Measurements from ENCODE around the gene CLCN5.

Gene CLCN5

GRCh38 chrX:49992853-49993252 is 70.5 kb downstream of the CLCN5 start:
- Histone ChIP-seq H3K9me3 (no peaks in the 10 kb centered on the region), H3K27ac (no peak overlapping the region), H3K9ac (no peak overlapping the region), H3K4me3 (no peak overlapping the region), H3K36me3 (no peaks in the 10 kb centered on the region), H4K20me1 (0 out of 2 replicates have a peak, but pooled peaks cover 5% of the 10 kb centered on the region), H3K4me1 (no peaks in the 10 kb centered on the region), H3K4me2 (no peak overlapping the region), H3K27me3 (peaks cover 94% of the 10 kb centered on the region)
- no peak for TF ChIP-seq Cebpa-rat (IDR thresholded peaks at IDR 0.05)

- no peaks in the 10 kb centered on the region for H3K36me3 ChIP-seq
- peaks cover 94% of the 10 kb centered on the region for H3K27me3 ChIP-seq
- H3K4me1 ChIP-seq = no peaks in the 10 kb centered on the region
- H3K9me3 ChIP-seq = no peaks in the 10 kb centered on the region
- no peak overlapping the region for H3K4me2 ChIP-seq
- 0 out of 2 replicates have a peak, but pooled peaks cover 4% of the 10 kb centered on the region for H4K20me1 ChIP-seq
- no peak for TF ChIP-seq Cebpa-rat (IDR thresholded peaks at IDR 0.05)
- no peak overlapping the region for H3K27ac ChIP-seq
- no peak overlapping the region for H3K4me3 ChIP-seq
- no peak overlapping the region for H3K9ac ChIP-seq
These were observed 71.3 kb downstream of the CLCN5 start for GRCh38 chrX:49993661-49994060.

GRCh38 chrX:49995107-49995731 is 72.8 kb downstream of the CLCN5 start:
- no peak overlapping the region for H3K4me2 ChIP-seq
- 0 out of 2 replicates have a peak, but pooled peaks cover 4% of the 10 kb centered on the region for H4K20me1 ChIP-seq
- H3K4me1 ChIP-seq = no peaks in the 10 kb centered on the region
- H3K36me3 ChIP-seq = no peaks in the 10 kb centered on the region
- H3K27ac ChIP-seq = no peak overlapping the region
- no peak for TF ChIP-seq Cebpa-rat (IDR thresholded peaks at IDR 0.05)
- no peaks in the 10 kb centered on the region for H3K9me3 ChIP-seq
- no peak overlapping the region for H3K4me3 ChIP-seq
- H3K9ac ChIP-seq = no peak overlapping the region
- peaks cover 96% of the 10 kb centered on the region for H3K27me3 ChIP-seq

GRCh38 chrX:49995795-49996455 is 73.5 kb downstream of the CLCN5 start:
- Histone ChIP-seq H4K20me1 (0 out of 2 replicates have a peak, but pooled peaks cover 4% of the 10 kb centered on the region), H3K4me3 (no peak overlapping the region), H3K9ac (no peak overlapping the region), H3K4me1 (no peaks in the 10 kb centered on the region), H3K4me2 (no peak overlapping the region), H3K27me3 (peaks cover 96% of the 10 kb centered on the region), H3K27ac (no peak overlapping the region), H3K9me3 (no peaks in the 10 kb centered on the region), H3K36me3 (no peaks in the 10 kb centered on the region)
- TF ChIP-seq Cebpa-rat (IDR thresholded peaks at IDR 0.05) = no peak

- H4K20me1 ChIP-seq = 0 out of 2 replicates have a peak, but pooled peaks cover 4% of the 10 kb centered on the region
- TF ChIP-seq Cebpa-rat (IDR thresholded peaks at IDR 0.05) = no peak
- H3K36me3 ChIP-seq = no peaks in the 10 kb centered on the region
- no peak overlapping the region for H3K27ac ChIP-seq
- peaks cover 94% of the 10 kb centered on the region for H3K27me3 ChIP-seq
- H3K4me2 ChIP-seq = no peak overlapping the region
- no peak overlapping the region for H3K9ac ChIP-seq
- no peak overlapping the region for H3K4me3 ChIP-seq
- H3K4me1 ChIP-seq = no peaks in the 10 kb centered on the region
- H3K9me3 ChIP-seq = no peaks in the 10 kb centered on the region
These were observed 74.1 kb downstream of the CLCN5 start for GRCh38 chrX:49996474-49996873.

GRCh38 chrX:49999087-49999486 is 76.7 kb downstream of the CLCN5 start:
- Histone ChIP-seq H3K36me3 (no peaks in the 10 kb centered on the region), H3K4me1 (no peaks in the 10 kb centered on the region), H3K9me3 (no peaks in the 10 kb centered on the region), H3K27ac (no peak overlapping the region), H3K9ac (no peak overlapping the region), H3K4me3 (no peak overlapping the region), H4K20me1 (peaks cover 10% of the 10 kb centered on the region; the same call in 1 of the 2 replicates), H3K27me3 (peaks cover 91% of the 10 kb centered on the region), H3K4me2 (no peak overlapping the region)
- TF ChIP-seq Cebpa-rat (IDR thresholded peaks at IDR 0.05) = no peak

- TF ChIP-seq Cebpa-rat (IDR thresholded peaks at IDR 0.05) = no peak
- no peak overlapping the region for H3K4me3 ChIP-seq
- H3K4me1 ChIP-seq = no peaks in the 10 kb centered on the region
- no peak overlapping the region for H3K27ac ChIP-seq
- peaks cover 10% of the 10 kb centered on the region; the same call in 1 of the 2 replicates for H4K20me1 ChIP-seq
- H3K4me2 ChIP-seq = no peak overlapping the region
- H3K9me3 ChIP-seq = no peaks in the 10 kb centered on the region
- H3K36me3 ChIP-seq = no peaks in the 10 kb centered on the region
- H3K9ac ChIP-seq = no peak overlapping the region
- H3K27me3 ChIP-seq = peaks cover 89% of the 10 kb centered on the region
These were observed 78.6 kb downstream of the CLCN5 start for GRCh38 chrX:50000937-50001542.

GRCh38 chrX:50002067-50002714 is 79.8 kb downstream of the CLCN5 start:
- Histone ChIP-seq H3K27ac (no peak overlapping the region), H3K4me3 (no peak overlapping the region), H3K9ac (no peak overlapping the region), H3K27me3 (peaks cover 89% of the 10 kb centered on the region), H3K36me3 (no peaks in the 10 kb centered on the region), H4K20me1 (peaks cover 6% of the 10 kb centered on the region; the same call in 1 of the 2 replicates), H3K9me3 (no peaks in the 10 kb centered on the region), H3K4me1 (no peaks in the 10 kb centered on the region), H3K4me2 (no peak overlapping the region)
- no peak for TF ChIP-seq Cebpa-rat (IDR thresholded peaks at IDR 0.05)

- no peak for TF ChIP-seq Cebpa-rat (IDR thresholded peaks at IDR 0.05)
- H3K9ac ChIP-seq = no peak overlapping the region
- H3K9me3 ChIP-seq = no peaks in the 10 kb centered on the region
- H3K27me3 ChIP-seq = peaks cover 89% of the 10 kb centered on the region
- H3K36me3 ChIP-seq = no peaks in the 10 kb centered on the region
- H3K4me2 ChIP-seq = no peak overlapping the region
- no peak overlapping the region for H3K27ac ChIP-seq
- H3K4me3 ChIP-seq = no peak overlapping the region
- H3K4me1 ChIP-seq = no peaks in the 10 kb centered on the region
- H4K20me1 ChIP-seq = peaks cover 6% of the 10 kb centered on the region; the same call in 1 of the 2 replicates
These were observed 81.1 kb downstream of the CLCN5 start for GRCh38 chrX:50003467-50003866.

Data from BLaER1 (cell line).